H9 (cell line): ENCODE data around the gene TJP2. TPM values are rescaled to one million over a fixed set of nuclear protein-coding genes. Genes with fewer than 3 reads are reported as not detected.

ENCODE experiments used
- DNase-seq: peaks from one replicate; pipeline ENCODE4 v3.0.0-alpha.2; 2017
- H2AFZ ChIP-seq: one replicate; pipeline ENCODE4 v1.6.1; 2013; ENCODE audit warnings: mild to moderate bottlenecking, low read length, control low read depth, moderate library complexity
- H2AK5ac ChIP-seq: 2 replicates; pipeline ENCODE4 v1.6.1; 2013; ENCODE audit warnings: low read length, control low read depth, mixed read lengths; ENCODE audit not compliant: insufficient read length
- H2BK120ac ChIP-seq: one replicate; pipeline ENCODE4 v1.6.1; 2013; ENCODE audit warnings: low read depth, mild to moderate bottlenecking, low read length, control low read depth, inconsistent platforms; ENCODE audit not compliant: poor library complexity, severe bottlenecking
- H2BK12ac ChIP-seq: 2 replicates; pipeline ENCODE4 v1.6.1; 2013; ENCODE audit warnings: low read length, control low read depth, mixed read lengths, low read depth; ENCODE audit not compliant: insufficient read length
- H2BK15ac ChIP-seq: 2 replicates; pipeline ENCODE4 v1.6.1; 2013; ENCODE audit warnings: low read depth, low read length, control low read depth
- H2BK20ac ChIP-seq: one replicate; pipeline ENCODE4 v1.6.1; 2013; ENCODE audit warnings: low read depth, mild to moderate bottlenecking, low read length, control low read depth, inconsistent platforms; ENCODE audit not compliant: poor library complexity, severe bottlenecking
- H2BK5ac ChIP-seq: 2 replicates; pipeline ENCODE4 v1.6.1; 2013; ENCODE audit warnings: low read length, control low read depth, mixed read lengths; ENCODE audit not compliant: insufficient read length
- H3K14ac ChIP-seq: 2 replicates; pipeline ENCODE4 v1.6.1; 2013; ENCODE audit warnings: low read length, control low read depth; ENCODE audit not compliant: insufficient read depth
- H3K18ac ChIP-seq: 2 replicates; pipeline ENCODE4 v1.6.1; 2013; ENCODE audit warnings: low read depth, mild to moderate bottlenecking, mixed read lengths, low read length, control low read depth; ENCODE audit not compliant: insufficient read length
- H3K23ac ChIP-seq: 2 replicates; pipeline ENCODE4 v1.6.1; 2013; ENCODE audit warnings: low read length, control low read depth, mixed read lengths, low read depth; ENCODE audit not compliant: insufficient read length
- H3K23me2 ChIP-seq: 2 replicates; pipeline ENCODE4 v1.6.1; 2013; ENCODE audit warnings: low read depth, mild to moderate bottlenecking, mixed read lengths, low read length, control low read depth; ENCODE audit not compliant: insufficient read length, poor library complexity, severe bottlenecking
- H3K27ac ChIP-seq: 2 replicates; pipeline ENCODE4 v1.5.1; 2013; ENCODE audit warnings: low read length, control low read depth, mixed read lengths, low read depth; ENCODE audit not compliant: insufficient read length
- H3K27me3 ChIP-seq: 2 replicates; pipeline ENCODE4 v1.6.1; 2013; ENCODE audit warnings: low read length, control low read depth, inconsistent platforms; ENCODE audit not compliant: insufficient read depth
- H3K4ac ChIP-seq: 2 replicates; pipeline ENCODE4 v1.6.1; 2013; ENCODE audit warnings: low read depth, mild to moderate bottlenecking, control low read depth, inconsistent platforms, low read length, moderate library complexity
- H3K4me1 ChIP-seq: 2 replicates; pipeline ENCODE4 v1.6.1; 2013; ENCODE audit warnings: low read length, control low read depth, inconsistent platforms; ENCODE audit not compliant: insufficient read depth
- H3K4me2 ChIP-seq: 2 replicates; pipeline ENCODE4 v1.6.1; 2013; ENCODE audit warnings: low read length, control low read depth, mixed read lengths; ENCODE audit not compliant: insufficient read length, insufficient read depth
- H3K56ac ChIP-seq: 2 replicates; pipeline ENCODE4 v1.6.1; 2013; ENCODE audit warnings: low read depth, mild to moderate bottlenecking, mixed read lengths, low read length, control low read depth; ENCODE audit not compliant: insufficient read length
- H3K79me1 ChIP-seq: 2 replicates; pipeline ENCODE4 v1.6.1; 2013; ENCODE audit warnings: low read depth, mild to moderate bottlenecking, moderate library complexity, low read length, control low read depth, inconsistent platforms; ENCODE audit not compliant: insufficient read depth, poor library complexity, severe bottlenecking
- H3K79me2 ChIP-seq: 2 replicates; pipeline ENCODE4 v1.6.1; 2013; ENCODE audit warnings: low read length, control low read depth, inconsistent platforms; ENCODE audit not compliant: insufficient read depth
- H3K9ac ChIP-seq: 2 replicates; pipeline ENCODE4 v1.6.1; 2013; ENCODE audit warnings: low read length, control low read depth, mixed read lengths; ENCODE audit not compliant: insufficient read length; ENCODE audit errors: extremely low read depth
- H3K9me3 ChIP-seq: one replicate; pipeline ENCODE4 v1.6.1; 2013; ENCODE audit warnings: low read depth, low read length, inconsistent platforms; ENCODE audit not compliant: control insufficient read depth
- H3T11ph ChIP-seq: one replicate; pipeline ENCODE4 v1.6.1; 2013; ENCODE audit warnings: mild to moderate bottlenecking, low read length, control low read depth, inconsistent platforms
- H4K20me1 ChIP-seq: one replicate; pipeline ENCODE4 v1.6.1; 2013; ENCODE audit not compliant: control insufficient read depth, insufficient read length, insufficient read depth
- H4K5ac ChIP-seq: 2 replicates; pipeline ENCODE4 v1.6.1; 2013; ENCODE audit warnings: low read depth, mild to moderate bottlenecking, mixed read lengths, low read length, control low read depth; ENCODE audit not compliant: insufficient read length
- H4K8ac ChIP-seq: replicated peaks from 2 replicates; pipeline ENCODE4 v1.6.1; 2013; ENCODE audit warnings: low read length, control low read depth, mixed read lengths, low read depth; ENCODE audit not compliant: insufficient read length
- H4K91ac ChIP-seq: 2 replicates; pipeline ENCODE4 v1.6.1; 2013; ENCODE audit warnings: low read depth, mild to moderate bottlenecking, moderate library complexity, mixed read lengths, low read length, control low read depth; ENCODE audit not compliant: insufficient read length
- H3K27ac Mint-ChIP-seq, 3 experiments: 2 replicates in 2 of 3; 3 replicates in 1 of 3; pipeline ENCODE4 v1.8.0; 2020 to 2021; ENCODE audit warnings: mixed read lengths in 3 of 3, mild to moderate bottlenecking in 1 of 3, moderate library complexity in 1 of 3
- H3K27me3 Mint-ChIP-seq: 2 replicates; pipeline ENCODE4 v1.8.0; 2021; ENCODE audit warnings: low read depth, mild to moderate bottlenecking, moderate library complexity, mixed read lengths
- H3K36me3 Mint-ChIP-seq, 3 experiments: 2 replicates in 2 of 3; 3 replicates in 1 of 3; pipeline ENCODE4 v1.8.0; 2020 to 2021; ENCODE audit warnings: low read depth in 3 of 3, mixed read lengths in 3 of 3; ENCODE audit not compliant: insufficient read depth in 1 of 3
- H3K4me1 Mint-ChIP-seq, 2 experiments: 2 replicates each; pipeline ENCODE4 v1.8.0; 2020; ENCODE audit warnings: mixed read lengths in 2 of 2
- H3K4me3 Mint-ChIP-seq, 2 experiments: 2 replicates in 1 of 2; 3 replicates in 1 of 2; pipeline ENCODE4 v1.8.0; 2020 to 2021; ENCODE audit warnings: mild to moderate bottlenecking in 2 of 2, mixed read lengths in 2 of 2, moderate library complexity in 1 of 2
- H3K9me3 Mint-ChIP-seq, 2 experiments: 2 replicates in 1 of 2; 3 replicates in 1 of 2; pipeline ENCODE4 v1.8.0; 2020; ENCODE audit warnings: mild to moderate bottlenecking in 2 of 2, mixed read lengths in 2 of 2, moderate library complexity in 1 of 2
- CTCF ChIP-seq: fragments of 200-600 bp; sonication (generic); conservative IDR thresholded peaks from 3 replicates; pipeline ENCODE4 v1.8.0; 2021; ENCODE audit warnings: antibody characterized with exemption, mild to moderate bottlenecking
- total RNA-seq: library from RNA; stranded (reverse); gene quantifications from 2 replicates; pipeline ENCODE4 v1.2.1, GENCODE V29; 2021

TJP2 gene
- total RNA-seq, 1 experiment from 2014 or later = 130 TPM

- Histone ChIP-seq H4K91ac (no peak overlapping the region), H2AK5ac (no peak overlapping the region), H2BK120ac (no peak overlapping the region), H3K9me3 (peaks cover 20% of the 10 kb centered on the region), H3K4me2 (no peak overlapping the region), H3K27me3 (no peaks in the 10 kb centered on the region), H2BK20ac (no peak overlapping the region), H3K18ac (no peak overlapping the region), H3K27ac (no peak overlapping the region), H4K5ac (no peak overlapping the region), H3K79me2 (no peaks in the 10 kb centered on the region), H3K79me1 (no peaks in the 10 kb centered on the region), H3T11ph (no peak overlapping the region), H2AFZ (no peak overlapping the region), H3K4ac (no peak overlapping the region), H3K4me1 (peaks cover 8% of the 10 kb centered on the region), H3K23me2 (no peaks in the 10 kb centered on the region), H2BK15ac (no peak overlapping the region), H2BK5ac (no peak overlapping the region), H3K23ac (no peak overlapping the region), H3K56ac (no peak overlapping the region), H4K8ac (no peak overlapping the region), H3K14ac (no peak overlapping the region), H3K9ac (no peak overlapping the region), H2BK12ac (no peak overlapping the region), H4K20me1 (no peaks in the 10 kb centered on the region)
- Mint-ChIP-seq H3K9me3 (peaks cover 49 to 61% of the 10 kb centered on the region in 2 experiments), H3K27ac (no peak overlapping the region), H3K4me3 (no peak overlapping the region), H3K27me3 (peaks cover 3% of the 10 kb centered on the region; the same call in 1 of the 2 replicates), H3K4me1 (peaks cover 7 to 16% of the 10 kb centered on the region in 2 experiments), H3K36me3 (peaks cover 35 to 59% (median 39%) of the 10 kb centered on the region in 3 experiments)
- DNase-seq = no peak
- no peak for TF ChIP-seq CTCF
Observed at GRCh38 chr9:69313175-69313574, 139.1 kb downstream of the TJP2 start.
